Stimulated activated CD8-positive, alpha-beta memory T cell treated with anti-CD3 and anti-CD28 coated beads, Interleukin-7, amount 100 ng/mL, for 1 hour (primary cell): ENCODE data around the gene QDPR.
A peak's percentile ranks its signal among the peaks of the same experiment; 100 is the strongest.
"Not testable (repeated sequence)": the region's sequence is repeated elsewhere in the genome, so short reads cannot be mapped to it uniquely, and the experiment has no call there.

ENCODE experiments used
- DNase-seq, 2 donors: peaks; one replicate each; pipeline ENCODE4 v3.0.0-alpha.2; 2020; ENCODE audit warnings: low read depth in 2 of 2

The QDPR gene

DNA sequence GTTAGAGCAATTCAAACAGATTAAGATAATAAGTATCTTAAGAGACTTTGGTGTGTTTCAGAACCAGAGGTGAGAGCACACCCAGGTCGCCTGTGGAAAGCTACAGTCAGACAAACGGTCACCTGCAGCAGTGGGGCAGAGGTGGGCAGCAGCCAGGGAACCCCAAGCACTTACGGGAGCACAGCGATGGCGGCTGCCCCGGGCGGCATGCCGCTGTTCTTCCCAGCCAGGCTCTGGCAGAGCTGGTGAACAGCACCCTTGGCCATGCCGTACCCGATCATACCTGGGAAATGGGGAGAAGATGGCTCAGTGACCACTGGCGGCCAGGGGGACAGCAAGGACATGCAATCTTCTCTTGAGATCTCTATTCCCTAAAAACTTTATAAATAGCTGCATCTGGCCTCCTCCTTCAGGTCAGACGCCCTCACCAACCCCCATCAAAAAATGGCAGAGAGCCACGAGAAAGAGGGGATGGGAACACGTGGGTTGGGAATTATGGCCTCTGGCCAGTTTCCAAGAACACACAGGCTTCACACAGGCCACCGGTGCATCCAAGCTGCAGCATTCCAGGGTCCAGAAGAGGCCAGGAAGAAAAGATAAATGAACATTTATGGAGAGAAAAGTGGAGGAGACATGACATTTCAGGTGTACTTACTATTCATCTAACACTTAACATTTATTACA lies 19.7 kb downstream of the QDPR start:
- no peak for DNase-seq

DNA sequence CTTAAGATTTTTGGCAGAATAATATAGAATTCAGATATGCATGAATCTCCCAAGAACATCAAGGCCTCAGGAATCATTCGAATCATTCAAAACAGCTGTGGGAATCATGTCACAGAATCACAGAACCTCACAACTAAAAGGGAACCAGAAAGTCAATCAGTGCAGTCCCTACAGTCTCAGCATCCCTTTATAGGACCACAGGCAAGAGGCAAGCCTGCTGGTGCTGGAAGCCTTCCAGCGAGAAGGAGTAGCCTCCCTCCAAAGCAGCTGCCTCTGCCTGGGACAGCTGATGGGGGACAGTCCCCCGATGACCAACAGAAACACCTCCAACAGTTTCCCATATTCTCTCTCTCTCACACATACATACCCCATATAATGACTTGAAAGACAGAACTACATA lies 20.7 kb downstream of the QDPR start:
- DNase-seq = no peak

DNA sequence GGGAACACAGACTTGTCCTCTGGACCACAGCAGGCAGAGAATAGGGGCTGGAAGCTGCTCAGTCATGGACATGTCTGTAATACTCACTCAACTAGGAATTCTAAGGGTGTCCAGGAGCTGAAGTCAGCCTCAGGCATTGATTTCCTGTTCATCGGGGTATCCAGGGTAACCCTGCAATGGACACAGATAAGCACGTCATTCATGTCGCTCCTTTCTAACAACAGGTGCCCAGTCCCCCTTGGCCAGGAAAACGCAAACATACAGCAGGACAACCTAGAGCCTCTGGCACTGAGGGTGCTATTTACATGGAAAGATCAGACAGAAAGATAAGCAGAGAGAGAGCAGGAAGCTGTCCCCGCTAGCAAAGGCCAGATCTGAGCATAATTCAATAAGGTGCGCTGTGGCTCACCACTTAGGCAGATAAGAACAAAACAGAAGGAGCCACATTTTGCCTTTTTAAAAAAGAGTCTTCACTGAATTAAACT lies 21.3 kb downstream of the QDPR start:
- DNase-seq = no peak

DNA sequence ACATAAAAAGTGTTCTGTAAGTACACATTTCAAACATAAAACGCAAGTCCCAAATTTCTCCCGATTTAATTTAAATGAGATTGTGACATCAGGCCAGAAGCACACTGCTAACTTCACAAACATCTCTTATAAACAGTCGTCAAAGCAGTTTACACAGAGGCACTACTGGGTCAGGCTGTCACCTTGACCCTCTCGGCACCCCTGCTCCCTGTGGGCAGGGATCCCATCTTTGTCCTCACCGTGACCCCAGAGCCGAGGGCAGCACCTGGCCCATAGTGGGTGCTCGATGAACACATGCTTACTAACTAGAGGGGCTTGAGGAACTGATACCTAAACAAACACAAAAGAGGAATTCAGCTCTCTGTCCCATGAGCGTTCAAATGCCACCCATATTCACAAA lies 22.2 kb downstream of the QDPR start:
- DNase-seq = no peak

DNA sequence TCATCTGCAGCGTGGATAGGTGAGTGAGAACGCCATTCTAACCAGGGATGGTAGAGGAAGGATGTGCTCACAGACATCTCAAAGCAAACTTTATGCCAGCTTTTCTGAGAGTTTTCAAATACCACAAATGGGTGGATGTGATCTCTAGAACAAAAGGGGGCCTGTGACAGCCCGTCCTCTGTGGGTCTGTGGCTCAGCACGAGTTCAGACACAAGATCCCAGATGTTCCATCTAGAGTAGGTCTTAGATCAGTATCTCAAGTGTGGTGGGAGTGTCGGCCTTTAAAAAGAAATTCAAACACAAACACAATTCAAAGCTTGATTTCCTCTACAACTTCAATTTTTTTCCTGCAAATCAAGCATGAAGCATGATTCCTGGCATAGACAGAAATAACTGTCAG lies 22.8 kb downstream of the QDPR start:
- no peak for DNase-seq

DNA sequence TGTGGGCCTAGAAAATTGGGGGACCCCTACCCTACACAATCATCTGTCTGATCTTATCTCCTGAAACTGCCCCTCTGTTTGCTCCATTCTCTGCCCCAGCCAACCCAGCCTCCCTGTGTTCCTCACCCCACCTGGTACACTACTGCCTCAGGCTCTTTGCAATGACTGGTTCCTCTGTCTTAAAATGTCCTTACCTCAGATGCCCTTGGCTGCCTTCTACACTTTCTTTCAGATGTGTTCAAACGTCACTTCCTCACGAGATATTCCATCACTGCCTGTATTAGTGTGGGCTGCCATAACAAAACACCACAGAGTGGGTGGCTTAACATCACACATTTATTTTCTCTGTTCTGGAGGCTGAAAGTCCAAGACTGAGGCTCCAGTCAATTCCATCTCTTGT lies 29.2 kb downstream of the QDPR start:
- DNase-seq = no peak

DNA sequence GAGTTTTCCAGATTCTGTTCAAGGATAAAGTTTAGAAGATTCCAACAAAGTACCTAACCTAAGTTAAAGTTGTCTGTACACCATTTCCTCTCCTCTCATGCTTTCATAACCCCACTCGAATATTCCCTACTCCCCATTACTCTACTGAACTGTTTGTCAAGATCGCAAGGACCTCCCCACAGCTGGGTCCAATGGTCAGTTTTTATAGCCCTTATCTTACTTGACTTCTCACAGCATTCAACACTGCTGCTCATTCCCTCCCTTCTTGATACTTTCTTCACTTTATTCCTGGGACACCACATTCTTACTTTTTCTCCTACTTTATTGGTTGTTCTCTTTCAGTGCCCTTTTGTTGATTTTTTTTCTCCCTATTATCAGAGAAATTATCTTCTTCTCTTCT lies 30.9 kb downstream of the QDPR start:
- DNase-seq = no peak

DNA sequence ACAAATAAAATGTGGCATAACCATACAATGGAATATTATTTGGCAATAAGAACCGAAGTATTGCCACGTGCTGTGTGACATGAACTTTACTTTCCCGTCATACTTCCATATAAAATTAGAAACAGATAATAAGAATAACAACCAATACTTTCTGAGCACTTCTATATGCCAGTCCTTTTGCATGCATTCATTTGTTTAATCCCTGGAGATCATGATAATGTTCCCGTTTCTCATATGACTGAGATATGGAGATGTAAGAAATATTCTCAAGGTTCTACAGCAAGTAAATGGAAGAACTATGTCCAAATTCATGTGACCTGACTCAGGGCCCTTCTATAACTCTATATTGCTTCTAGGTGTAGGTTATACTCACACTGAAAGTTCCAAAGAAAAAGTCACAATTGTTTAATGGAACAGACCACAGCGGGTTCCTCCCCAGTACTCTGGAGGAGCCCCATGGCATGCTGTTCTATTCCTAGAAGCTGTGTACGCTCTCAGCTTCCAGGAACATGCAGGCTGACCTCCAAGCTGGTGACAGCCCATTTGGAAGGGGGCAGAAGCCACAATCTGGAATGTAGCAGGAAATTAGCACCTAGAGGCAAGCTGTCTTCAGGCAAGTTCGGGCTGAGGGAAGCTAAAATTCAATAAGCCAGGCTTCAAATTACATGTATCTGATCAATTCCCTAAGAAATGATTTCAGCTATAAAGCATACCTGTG lies 31.5 kb downstream of the QDPR start:
- no peak for DNase-seq

DNA sequence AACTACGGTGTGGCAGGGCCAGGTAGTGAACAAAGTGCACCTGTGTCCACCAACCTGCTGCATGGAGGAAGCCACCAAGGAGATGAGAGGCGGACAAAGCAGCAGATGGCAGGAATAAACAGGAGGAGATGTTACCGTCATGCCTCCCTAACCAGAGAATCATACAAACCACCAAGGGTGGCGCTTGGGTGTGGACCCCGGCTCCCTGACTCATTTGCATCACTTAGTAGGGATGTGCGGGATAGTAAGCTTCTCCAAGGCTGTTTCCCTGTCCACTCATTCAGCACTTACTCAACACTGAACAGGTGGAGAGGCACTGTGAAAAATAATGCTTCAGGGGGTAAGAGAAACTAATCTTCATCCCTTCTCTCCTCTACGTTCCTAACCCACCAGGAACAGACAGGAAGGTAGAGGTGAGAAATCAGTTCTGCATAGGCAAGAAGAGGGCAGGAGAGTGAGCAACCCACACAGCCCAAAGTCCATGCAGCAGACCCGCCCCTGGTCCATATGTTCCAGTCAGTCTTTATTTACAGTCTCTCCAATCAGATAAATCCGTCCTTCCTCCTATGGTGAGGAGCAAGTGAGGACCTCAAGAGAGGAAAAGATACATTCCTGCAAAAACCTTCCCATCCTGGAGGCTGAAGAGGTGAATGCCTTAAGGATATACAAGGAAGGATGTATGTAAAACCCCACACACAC lies 34.0 kb downstream of the QDPR start:
- no peak for DNase-seq

DNA sequence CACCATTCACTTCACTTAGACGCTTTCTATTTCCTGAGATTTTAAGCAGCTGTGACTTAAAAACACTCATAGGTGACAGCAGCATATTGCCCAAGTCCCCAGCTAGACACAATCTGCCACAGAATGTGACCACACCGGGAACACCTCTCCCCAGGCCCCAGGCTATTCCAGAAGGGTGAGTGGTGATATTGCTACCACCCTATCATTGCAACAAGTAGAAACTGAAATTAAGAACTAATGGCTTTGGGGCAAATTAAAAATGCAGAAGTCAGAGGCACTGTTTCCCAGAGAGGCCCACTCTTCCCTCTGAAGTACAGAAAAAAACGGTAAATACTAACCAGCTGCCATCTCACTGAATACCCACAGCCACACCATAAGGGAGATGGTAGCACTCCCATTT lies 35.0 kb downstream of the QDPR start:
- DNase-seq = no peak

DNA sequence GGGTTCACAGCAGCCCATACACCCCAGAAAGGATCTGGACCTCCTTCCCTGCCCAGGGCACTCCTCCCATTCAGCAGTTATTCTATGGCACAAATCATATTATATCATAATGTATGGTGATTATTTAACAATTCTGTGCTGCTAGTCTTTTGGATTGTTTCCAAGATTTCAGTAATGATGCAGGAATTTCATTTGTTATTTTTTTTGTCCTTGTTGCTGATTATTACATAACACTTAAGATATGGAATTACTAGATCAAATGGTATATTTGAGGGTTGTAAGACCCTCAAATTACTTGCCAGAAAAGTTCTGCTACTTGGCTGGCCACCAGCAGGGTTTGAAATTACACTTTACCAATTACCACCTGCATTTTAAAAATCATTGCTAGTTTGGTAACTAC lies 36.4 kb downstream of the QDPR start:
- DNase-seq = no peak

DNA sequence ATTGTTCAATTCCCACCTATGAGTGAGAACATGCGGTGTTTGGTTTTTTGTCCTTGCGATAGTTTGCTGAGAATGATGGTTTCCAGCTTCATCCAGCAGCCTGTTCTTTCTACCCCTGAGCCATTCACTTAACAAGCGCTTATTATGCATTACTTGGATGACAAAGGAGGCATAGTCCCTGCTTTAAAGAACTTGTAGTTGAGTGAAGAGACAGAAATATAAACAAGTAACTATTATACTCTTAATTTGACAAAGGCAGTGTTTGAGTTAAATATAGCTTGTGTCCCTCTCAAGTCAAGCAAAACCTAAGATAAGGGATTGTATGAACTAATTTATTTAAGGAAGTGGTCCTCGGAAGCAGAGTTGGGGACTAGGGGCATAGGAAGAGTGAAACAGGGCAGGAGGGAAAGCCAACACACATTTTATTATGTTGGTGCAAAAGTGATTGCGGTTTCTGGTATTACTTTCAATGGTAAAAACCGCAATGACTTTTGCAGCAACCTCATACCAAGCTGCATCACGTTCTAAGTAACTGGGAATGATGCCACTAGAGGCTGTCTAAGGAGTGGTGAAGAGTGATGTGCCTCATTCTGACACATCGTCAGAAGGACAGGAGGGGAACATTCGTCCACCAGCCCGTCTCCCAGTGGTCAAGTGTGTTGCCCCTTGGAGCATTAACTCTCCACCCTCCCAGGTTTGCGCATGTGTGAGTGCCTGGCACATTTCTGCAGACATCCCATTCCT lies 41.8 kb downstream of the QDPR start:
- no peak for DNase-seq

DNA sequence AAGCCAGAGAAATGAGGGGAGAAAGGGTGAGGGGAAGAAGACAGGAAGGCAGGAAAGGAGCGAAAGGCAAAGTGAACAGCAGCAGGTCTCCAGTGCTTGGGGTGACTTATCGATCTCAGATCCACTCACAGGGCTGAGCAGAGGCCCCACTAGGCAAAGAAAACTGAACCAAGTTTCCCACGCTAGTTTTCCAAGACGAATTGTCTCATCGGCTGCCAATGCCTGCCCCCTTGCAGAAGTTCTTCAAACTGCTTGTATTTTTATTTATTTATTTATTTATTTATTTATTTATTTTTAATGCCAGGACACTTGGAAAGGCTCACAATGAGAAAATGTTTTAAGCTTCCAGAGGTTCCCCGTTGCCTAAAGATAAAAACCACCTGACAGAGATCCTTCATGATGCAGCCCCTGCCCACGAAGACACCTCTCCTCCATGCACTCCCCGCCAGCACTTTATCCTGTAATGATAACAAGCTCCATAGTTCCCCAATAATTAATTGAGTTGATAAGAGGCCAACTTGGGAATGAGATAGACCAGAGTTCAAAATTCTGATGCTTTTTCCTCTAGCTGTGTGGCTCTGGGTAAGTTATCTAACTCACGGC lies 43.2 kb downstream of the QDPR start:
- DNase-seq = no peak

DNA sequence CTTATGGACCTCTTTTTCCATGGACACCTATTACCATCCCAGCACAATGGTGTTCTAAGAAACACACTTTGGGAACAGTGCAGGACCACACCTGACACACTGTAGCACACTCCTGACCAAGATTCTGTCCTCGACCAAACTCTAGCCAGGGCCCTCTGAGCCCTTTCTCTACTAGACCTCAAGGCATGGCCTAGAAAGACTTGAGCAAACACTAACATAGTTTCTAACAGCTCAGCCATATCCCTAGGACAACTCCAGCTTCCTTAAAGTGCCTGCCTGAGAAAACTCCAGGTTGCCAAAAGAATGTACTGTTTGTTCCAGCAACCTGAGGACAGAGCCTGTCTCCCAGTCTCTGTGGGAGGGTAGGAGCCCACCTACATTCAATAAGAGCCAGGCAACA lies 48.3 kb downstream of the QDPR start:
- no peak for DNase-seq

DNA sequence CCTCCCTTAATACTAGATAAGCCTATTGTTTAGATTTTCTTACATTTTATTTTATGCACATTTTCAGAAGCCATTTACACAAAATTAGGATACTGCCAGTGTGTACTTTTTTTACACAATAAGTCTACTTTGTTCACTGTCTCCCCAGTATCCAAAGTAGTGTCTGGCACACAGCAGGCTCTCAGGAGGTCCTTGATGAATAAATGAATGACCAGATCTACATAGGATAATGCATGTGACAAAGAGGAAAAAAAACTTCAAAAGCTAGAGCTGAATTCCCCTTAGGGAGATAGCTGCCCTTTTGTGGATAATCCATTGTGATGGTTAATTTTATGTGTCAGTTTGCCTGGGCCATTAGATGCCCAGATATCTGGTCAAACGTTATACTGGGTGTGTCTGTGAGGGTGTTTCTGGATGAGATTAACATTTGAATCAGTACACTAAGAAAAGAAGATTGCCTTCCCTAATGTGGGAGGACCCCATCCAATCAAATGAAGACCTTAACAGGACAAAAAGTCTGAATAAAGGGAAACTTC lies 61.6 kb downstream of the QDPR start:
- DNase-seq = no peak

DNA sequence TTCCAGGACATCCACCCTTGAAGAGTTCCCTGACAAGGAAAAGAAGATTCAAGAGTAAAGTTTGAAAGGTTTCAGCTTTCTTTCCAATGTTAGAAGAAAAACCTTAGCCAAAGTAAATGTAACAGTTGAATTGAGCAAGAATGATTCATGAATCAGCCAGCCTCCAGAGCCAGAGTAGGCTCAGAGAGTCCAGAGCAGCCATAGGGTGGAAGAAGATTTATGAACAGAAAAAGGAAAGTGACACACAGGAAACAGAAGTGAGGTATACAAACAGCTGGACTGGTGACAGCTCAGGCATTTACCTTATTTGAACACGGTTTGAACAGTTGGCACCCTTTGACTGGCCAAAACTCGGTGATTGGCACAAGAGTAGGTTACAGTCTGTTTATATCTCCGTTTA lies 63.2 kb downstream of the QDPR start:
- DNase-seq = no peak

DNA sequence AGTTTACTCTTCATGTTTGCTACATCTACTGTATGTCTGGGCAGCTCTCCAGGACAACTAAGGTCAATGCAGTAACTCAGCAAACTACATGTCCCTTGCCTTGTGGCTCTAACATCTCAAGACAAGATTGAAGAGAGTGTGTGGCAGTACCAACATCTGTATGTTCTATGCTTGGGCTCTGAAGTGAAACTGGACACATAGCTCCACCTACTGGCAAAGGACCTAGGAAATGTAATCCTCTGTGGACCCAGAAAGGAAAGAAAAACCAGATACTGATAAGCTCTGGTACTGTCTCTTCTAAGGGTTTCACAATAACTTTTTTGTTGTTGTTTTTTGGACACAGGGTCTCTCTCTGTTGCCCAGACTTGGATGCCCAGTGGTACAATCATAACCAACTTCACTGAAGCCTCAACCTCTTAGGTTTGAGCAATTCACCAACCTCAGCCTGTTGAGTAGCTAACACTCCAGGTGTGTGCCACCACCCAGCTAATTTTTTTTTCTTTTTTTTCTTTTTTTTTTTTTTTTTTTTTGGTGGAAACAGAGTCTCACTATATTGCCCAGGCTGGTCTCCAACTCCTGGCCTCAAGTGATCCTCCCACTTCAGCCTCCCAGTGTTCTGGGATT lies 64.1 kb downstream of the QDPR start:
- peak; percentile 0 to 4 for DNase-seq

DNA sequence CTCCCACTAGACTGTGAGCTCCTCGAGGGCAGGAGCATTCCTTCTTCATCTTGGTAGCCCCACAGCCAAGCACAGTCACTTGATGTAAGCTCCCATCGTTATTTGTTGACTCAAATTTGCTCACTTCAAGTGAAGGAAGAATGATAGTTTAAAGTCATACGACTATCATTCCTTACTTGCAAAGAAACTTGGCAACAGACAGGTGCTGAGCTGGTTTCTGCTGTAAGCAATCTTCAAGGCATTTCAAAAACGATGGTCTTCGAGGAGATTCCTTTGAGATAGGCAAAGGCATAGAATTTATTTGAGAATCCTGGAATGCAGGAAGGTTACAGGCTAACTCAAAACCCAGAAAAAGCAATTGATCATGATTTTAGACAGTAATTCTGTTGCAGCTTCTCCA lies 64.8 kb downstream of the QDPR start:
- no peak for DNase-seq

DNA sequence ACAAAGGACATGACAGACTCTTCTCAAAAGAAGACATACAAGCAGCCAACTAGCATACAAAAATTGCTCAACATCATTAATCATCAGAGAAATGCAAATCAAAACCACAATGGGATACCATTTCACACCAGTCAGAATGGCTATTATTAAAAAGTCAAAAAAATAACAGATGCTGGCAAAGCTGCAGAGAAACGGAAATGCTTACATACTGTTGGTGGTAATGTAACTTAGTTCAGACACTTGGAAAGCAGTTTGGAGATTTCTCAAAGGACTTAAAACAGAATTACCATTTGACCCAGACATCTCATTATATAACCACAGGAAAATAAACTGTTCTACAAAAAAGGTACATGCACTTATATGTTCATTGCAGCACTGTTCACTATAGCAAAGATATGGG lies 69.4 kb downstream of the QDPR start:
- DNase-seq = not testable (repeated sequence)

DNA sequence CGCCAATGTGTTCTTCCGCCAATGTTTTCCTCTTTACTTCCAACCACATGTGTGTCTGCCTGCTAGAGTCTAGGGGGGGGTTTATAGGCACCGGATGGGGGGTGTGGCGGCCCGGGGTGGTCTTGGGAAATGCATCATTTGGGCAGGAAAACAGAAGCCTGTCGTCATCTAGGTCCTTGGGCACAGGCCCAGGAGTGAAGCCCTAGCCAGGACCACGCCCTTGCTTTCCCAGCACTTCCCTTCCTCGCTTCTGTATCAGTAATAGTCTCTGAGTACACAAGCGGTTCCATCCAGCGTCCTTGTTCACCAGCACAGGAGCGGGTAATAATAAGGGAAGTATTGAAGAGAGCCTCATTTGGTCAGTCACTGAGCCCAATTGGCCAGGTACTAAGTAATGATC lies 74.5 kb downstream of the QDPR start:
- no peak for DNase-seq

DNA sequence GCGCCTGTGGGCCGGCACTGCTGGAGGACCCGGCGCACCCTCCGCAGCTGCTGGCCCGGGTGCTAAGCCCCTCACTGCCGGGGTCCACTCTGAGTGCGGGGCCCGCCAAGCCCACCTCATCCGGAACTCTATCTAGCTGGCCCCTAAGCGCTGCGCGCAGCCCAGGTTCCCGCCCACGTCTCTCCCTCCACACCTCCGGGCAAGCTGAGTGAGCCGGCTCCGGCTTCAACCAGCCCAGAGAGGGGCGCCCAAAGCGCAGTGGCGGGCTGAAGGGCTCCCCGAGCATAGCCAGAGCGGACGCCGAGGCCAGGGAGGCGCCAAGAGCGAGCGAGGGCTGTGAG lies 75.2 kb downstream of the QDPR start:
- DNase-seq = no peak
